Spleen (tissue), 11 donors: ENCODE results near the gene LSG1. TPM values are rescaled to one million over a fixed set of nuclear protein-coding genes. Genes with fewer than 3 reads are reported as not detected.

Source experiments
- DNase-seq: peaks from one replicate; pipeline ENCODE4 v3.0.0-alpha.2; 2020
- H3K27ac ChIP-seq, 8 donors: fragments of 200-600 bp; sonication (generic) in 7 of 8; 1 replicate in 4 of 8; 2 replicates in 4 of 8; pipeline versions ENCODE4 v1.5.0 to v1.8.0; 2016 to 2021; ENCODE audit warnings: inconsistent platforms in 4 of 8, mild to moderate bottlenecking in 4 of 8, moderate library complexity in 1 of 8
- H3K27me3 ChIP-seq, 7 donors: fragments of 200-600 bp; sonication (generic) in 6 of 7; replicated peaks in 1 of 7; 1 replicate in 4 of 7; 2 replicates in 3 of 7; pipeline versions ENCODE4 v1.5.0 to v1.8.0; 2016 to 2021; ENCODE audit warnings: inconsistent platforms in 3 of 7, mild to moderate bottlenecking in 1 of 7
- H3K36me3 ChIP-seq, 6 donors: fragments of 200-600 bp; sonication (generic) in 5 of 6; 1 replicate in 4 of 6; 2 replicates in 2 of 6; pipeline versions ENCODE4 v1.5.0 to v1.8.0; 2016 to 2021; ENCODE audit warnings: inconsistent platforms in 2 of 6
- H3K4me1 ChIP-seq, 6 donors: fragments of 200-600 bp; sonication (generic) in 5 of 6; 1 replicate in 3 of 6; 2 replicates in 3 of 6; pipeline versions ENCODE4 v1.5.0 to v1.8.0; 2016 to 2021; ENCODE audit warnings: inconsistent platforms in 3 of 6
- H3K4me3 ChIP-seq, 8 donors: fragments of 200-600 bp; sonication (generic) in 7 of 8; 1 replicate in 4 of 8; 2 replicates in 4 of 8; pipeline versions ENCODE4 v1.5.0 to v1.8.0; 2016 to 2021; ENCODE audit warnings: inconsistent platforms in 4 of 8, mild to moderate bottlenecking in 4 of 8, moderate library complexity in 2 of 8
- H3K9me3 ChIP-seq, 8 donors: fragments of 200-600 bp; sonication (generic) in 7 of 8; 1 replicate in 4 of 8; 2 replicates in 4 of 8; pipeline versions ENCODE4 v1.5.0 to v1.8.0; 2016 to 2021; ENCODE audit warnings: inconsistent platforms in 4 of 8
- POLR2A ChIP-seq, 3 donors: fragments of 450-650 bp; IDR thresholded peaks; one replicate each; pipeline ENCODE4 v1.5.1; 2017; ENCODE audit warnings: antibody characterized with exemption in 3 of 3, mild to moderate bottlenecking in 1 of 3
- POLR2AphosphoS5 ChIP-seq, 3 donors: sonication (generic); formaldehyde crosslinking; IDR thresholded peaks; one replicate each; pipeline ENCODE4 v1.5.1; 2017; ENCODE audit warnings: antibody characterized with exemption in 3 of 3
- WGBS, 5 donors: extraction: QIAGEN DNeasy Blood & Tissue Kit in 3 of 5; methylation state at CpG; one replicate each; pipeline versions ENCODE4 v1.1.5 to v1.1.7; 2013 to 2018; 5-methylcytosine and 5-hydroxymethylcytosine counted together
- intact Hi-C: fragments of 100-400 bp; cut with DNase I; formaldehyde crosslinking; loops from one replicate; pipeline ENCODE4 v1.15.0; 2023; ENCODE audit warnings: low total_unique reads
- polyA plus RNA-seq, 3 donors: library from polyadenylated mRNA; stranded (reverse); fragments of 200-250 nt; gene quantifications; one replicate each; pipeline ENCODE4 v1.2.1, GENCODE V29; 2013
- total RNA-seq, 7 donors: library from RNA; depleted of rRNA in 3 of 7; stranded (reverse); fragments of >200 nt in 3 of 7; fragmentation: NEBNext Ultra II Directional in 4 of 7; extraction: Animal tissue kit (Norgen Biotek cat#: 25700) in 4 of 7; gene quantifications; one replicate each; pipeline versions ENCODE4 v1.1.0 to v1.2.1, GENCODE V29; 2016 to 2021
- TF ChIP-seq, protein P1 (sequence below), 11 experiments: fragments of 200-600 bp in 7 of 11; fragments of 450-650 bp in 4 of 11; sonication (generic) in 4 of 11; IDR thresholded peaks in 8 of 11; conservative IDR thresholded peaks in 3 of 11; 1 replicate in 7 of 11; 2 replicates in 4 of 11; pipeline versions ENCODE4 v1.4.0 to v1.8.0; 2016 to 2021; ENCODE audit warnings: antibody characterized with exemption in 11 of 11, inconsistent platforms in 4 of 11, mild to moderate bottlenecking in 1 of 11
- donor health status: healthy with polysubstance abuse.
- donor health status: DM: no; HTN: no; CAD: no; lungs with moderate emphysema.
- donor health status: DM: no; HTN: no; CAD: no.
- donor health status: Bipolar disorder and iron deficiency.
- donor health status: healthy.
- donor health status: DM: no; HTN: no; CAD: no.
- donor health status: DM: yes; HTN: yes; CAD: no.

The LSG1 gene
- total and polyA plus RNA-seq, 10 donors, result 10.8 to 58.0 (median 35.7) TPM

DNA sequence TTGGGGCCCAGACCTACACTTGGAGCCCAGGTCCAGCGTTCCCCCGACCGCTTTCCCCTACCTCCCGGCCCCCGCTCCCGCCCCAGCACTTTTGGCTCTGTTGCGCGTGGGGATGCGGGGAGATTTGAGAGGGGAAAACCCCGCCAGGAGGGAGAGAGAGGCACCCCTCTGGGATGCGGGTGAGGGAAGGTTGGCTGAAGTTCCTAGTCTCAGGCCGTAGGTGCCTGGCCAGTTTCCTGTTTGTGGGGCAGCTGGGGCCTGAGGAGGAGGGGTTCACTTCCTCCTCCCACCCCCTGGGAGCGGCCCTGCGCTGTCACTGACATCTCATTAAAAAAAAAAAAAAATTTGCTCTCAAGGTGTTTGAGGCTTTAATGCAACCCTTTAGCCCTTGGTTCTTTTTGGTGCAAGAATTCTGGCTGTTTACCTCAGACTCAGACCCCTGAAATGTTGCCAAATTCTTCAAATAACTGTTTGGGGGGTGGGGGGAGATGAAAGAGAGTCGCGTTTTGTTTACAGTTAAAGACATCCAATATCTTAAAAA, 16.3 kb upstream of the LSG1 start:
- TF ChIP-seq, protein P1, sequence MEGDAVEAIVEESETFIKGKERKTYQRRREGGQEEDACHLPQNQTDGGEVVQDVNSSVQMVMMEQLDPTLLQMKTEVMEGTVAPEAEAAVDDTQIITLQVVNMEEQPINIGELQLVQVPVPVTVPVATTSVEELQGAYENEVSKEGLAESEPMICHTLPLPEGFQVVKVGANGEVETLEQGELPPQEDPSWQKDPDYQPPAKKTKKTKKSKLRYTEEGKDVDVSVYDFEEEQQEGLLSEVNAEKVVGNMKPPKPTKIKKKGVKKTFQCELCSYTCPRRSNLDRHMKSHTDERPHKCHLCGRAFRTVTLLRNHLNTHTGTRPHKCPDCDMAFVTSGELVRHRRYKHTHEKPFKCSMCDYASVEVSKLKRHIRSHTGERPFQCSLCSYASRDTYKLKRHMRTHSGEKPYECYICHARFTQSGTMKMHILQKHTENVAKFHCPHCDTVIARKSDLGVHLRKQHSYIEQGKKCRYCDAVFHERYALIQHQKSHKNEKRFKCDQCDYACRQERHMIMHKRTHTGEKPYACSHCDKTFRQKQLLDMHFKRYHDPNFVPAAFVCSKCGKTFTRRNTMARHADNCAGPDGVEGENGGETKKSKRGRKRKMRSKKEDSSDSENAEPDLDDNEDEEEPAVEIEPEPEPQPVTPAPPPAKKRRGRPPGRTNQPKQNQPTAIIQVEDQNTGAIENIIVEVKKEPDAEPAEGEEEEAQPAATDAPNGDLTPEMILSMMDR (IDR thresholded peaks at IDR 0.05 in 8 of 11, conservative IDR thresholded peaks at IDR 0.05 in 3 of 11), result no peak
- TF ChIP-seq POLR2AphosphoS5 (IDR thresholded peaks at IDR 0.05) (peak; percentile 2 to 56 (median 44)), POLR2A (IDR thresholded peaks at IDR 0.05) (no peak)
- intact Hi-C loops, result loop anchor here (10.0 kb wide), 1 partner anchor 267 kb away; no protein-coding TSS in a partner anchor
- peak overlapping the region; percentile 68 to 96 (median 89) for H3K4me3 ChIP-seq
- peaks cover 0 to 14% (median 0%) of the 10 kb centered on the region in 6 donors for H3K36me3 ChIP-seq
- H3K27me3 ChIP-seq, result peaks cover 0 to 11% (median 0%) of the 10 kb centered on the region in 7 donors
- peak overlapping the region; percentile 86 to 98 (median 92) for H3K27ac ChIP-seq
- peaks cover 33 to 96% (median 75%) of the 10 kb centered on the region in 6 donors for H3K4me1 ChIP-seq
- peak; percentile 90 for DNase-seq
- WGBS, 5 donors, result 3 to 10% (median 4%) methylated on average over 10 to 16 of the region's 16 CpGs
- no peaks in the 10 kb centered on the region for H3K9me3 ChIP-seq

DNA sequence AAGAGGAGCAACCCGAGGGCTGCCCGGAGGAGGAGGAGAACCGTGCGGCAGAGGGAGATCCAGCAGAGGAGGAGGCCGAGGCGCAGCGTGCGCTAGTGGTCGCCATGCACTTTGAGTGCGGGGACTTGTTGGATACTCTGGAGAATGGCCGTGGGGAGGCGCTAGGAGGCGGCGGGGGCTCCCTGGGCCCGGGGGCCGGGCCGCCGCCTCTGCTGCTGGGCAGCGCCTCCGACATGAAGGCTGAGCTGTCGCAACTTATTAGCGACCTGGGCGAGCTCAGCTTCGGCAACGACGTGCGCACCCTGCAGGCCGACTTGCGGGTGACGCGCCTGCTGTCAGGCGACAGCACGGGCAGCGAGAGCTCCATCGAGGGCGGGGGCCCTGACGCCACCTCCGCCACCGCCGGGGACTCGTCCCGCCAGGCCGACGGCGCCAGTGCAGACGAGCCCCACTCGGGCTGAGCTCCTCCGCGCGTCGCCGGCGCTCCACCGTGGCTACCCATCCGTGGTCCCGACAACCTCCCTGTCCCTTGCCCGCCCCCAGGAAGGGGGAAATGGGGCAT, 15.7 kb upstream of the LSG1 start:
- TF ChIP-seq POLR2A (IDR thresholded peaks at IDR 0.05) (peak in 1 of 3 donors; percentile 3), POLR2AphosphoS5 (IDR thresholded peaks at IDR 0.05) (peak; percentile 77 to 88 (median 86))
- TF ChIP-seq, protein P1 (IDR thresholded peaks at IDR 0.05 in 8 of 11, conservative IDR thresholded peaks at IDR 0.05 in 3 of 11), result peak in 9 of 11 experiments; percentile 20 to 70 (median 46)
- Histone ChIP-seq H3K9me3 (no peaks in the 10 kb centered on the region), H3K4me3 (peak overlapping the region; percentile 68 to 96 (median 89)), H3K27ac (peak overlapping the region; percentile 86 to 98 (median 92)), H3K27me3 (peaks cover 0 to 11% (median 0%) of the 10 kb centered on the region in 7 donors), H3K4me1 (peaks cover 36 to 96% (median 77%) of the 10 kb centered on the region in 6 donors), H3K36me3 (peaks cover 0 to 14% (median 0%) of the 10 kb centered on the region in 6 donors)
- intact Hi-C loops, result loop anchor here (10.0 kb wide), 1 partner anchor 267 kb away; no protein-coding TSS in a partner anchor
- peak; percentile 95 for DNase-seq
- 0 to 2% (median 1%) methylated on average over 38 to 57 of the region's 57 CpGs for WGBS, 5 donors

DNA sequence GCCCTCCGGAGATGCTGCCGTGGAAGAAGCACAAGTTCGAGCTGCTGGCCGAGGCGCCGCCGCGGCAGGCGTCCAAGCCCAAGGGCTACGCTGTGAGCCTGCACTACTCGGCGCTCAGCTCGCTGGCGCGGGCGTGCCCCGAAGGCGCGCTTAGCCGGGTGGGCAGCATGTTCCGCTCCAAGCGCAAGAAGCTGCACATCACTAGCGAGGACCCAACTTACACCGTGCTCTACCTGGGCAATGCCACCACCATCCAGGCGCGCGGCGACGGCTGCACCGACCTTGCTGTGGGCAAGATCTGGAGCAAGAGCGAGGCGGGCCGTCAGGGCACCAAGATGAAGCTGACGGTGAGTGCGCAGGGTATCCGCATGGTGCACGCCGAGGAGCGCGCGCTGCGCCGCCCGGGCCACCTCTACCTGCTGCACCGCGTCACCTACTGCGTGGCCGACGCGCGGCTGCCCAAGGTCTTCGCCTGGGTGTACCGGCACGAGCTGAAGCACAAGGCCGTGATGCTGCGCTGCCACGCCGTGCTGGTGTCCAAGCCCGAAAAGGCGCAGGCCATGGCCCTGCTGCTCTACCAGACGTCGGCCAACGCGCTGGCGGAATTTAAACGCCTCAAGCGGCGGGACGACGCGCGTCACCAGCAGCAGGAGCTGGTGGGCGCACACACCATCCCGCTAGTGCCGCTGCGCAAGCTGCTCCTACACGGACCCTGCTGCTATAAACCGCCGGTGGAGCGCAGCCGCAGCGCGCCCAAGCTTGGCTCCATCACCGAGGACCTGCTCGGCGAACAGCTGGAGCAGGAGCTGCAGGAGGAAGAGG, 15.0 kb upstream of the LSG1 start:
- Histone ChIP-seq H3K9me3 (no peaks in the 10 kb centered on the region), H3K4me3 (peak overlapping the region; percentile 68 to 96 (median 89)), H3K27ac (peak overlapping the region; percentile 86 to 98 (median 92)), H3K4me1 (peaks cover 40 to 96% (median 76%) of the 10 kb centered on the region in 6 donors), H3K36me3 (peaks cover 0 to 14% (median 0%) of the 10 kb centered on the region in 6 donors), H3K27me3 (peaks cover 0 to 11% (median 0%) of the 10 kb centered on the region in 7 donors)
- intact Hi-C loops, result loop anchor here (10.0 kb wide), 1 partner anchor 268 kb away; no protein-coding TSS in a partner anchor
- WGBS, 5 donors, result 3 to 11% (median 7%) methylated on average over 53 to 86 of the region's 86 CpGs
- peak; percentile 6 to 63 (median 21) for TF ChIP-seq POLR2AphosphoS5 (IDR thresholded peaks at IDR 0.05)
- no peak for TF ChIP-seq POLR2A (IDR thresholded peaks at IDR 0.05)
- DNase-seq, result peak; percentile 89

DNA sequence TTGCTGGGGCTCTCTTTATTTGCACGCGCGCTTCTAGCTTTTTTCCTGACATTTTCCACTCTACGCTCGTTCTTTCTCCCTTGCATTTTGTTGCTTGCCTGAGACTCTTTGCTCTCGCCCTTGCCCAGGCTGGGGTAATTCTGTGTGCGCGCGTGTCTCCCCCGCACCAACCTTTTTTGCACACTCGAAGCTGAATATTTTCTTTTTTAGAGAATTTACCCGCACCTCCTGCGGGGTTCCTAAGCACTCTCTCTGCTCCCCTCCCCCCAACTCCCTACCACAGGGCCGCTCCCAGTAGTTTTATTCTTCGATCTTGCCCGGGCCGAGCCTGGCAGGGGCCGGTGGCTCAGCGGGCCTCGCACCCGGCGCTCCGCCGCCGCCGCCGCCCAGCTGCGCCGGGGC, 14.4 kb upstream of the LSG1 start:
- peaks cover 40 to 92% (median 75%) of the 10 kb centered on the region in 6 donors for H3K4me1 ChIP-seq
- H3K9me3 ChIP-seq, result no peaks in the 10 kb centered on the region
- DNase-seq, result no peak

More for the DNA sequence above, 14.4 kb upstream of the LSG1 start:
- Histone ChIP-seq H3K36me3 (peaks cover 0 to 14% (median 0%) of the 10 kb centered on the region in 6 donors), H3K27me3 (peaks cover 0 to 11% (median 0%) of the 10 kb centered on the region in 7 donors), H3K4me3 (peak overlapping the region; percentile 68 to 96 (median 89)), H3K27ac (peak overlapping the region; percentile 86 to 98 (median 92))
- 0 to 2% (median 0%) methylated on average over 21 to 29 of the region's 29 CpGs for WGBS, 5 donors
- TF ChIP-seq POLR2AphosphoS5 (IDR thresholded peaks at IDR 0.05) (no peak), POLR2A (IDR thresholded peaks at IDR 0.05) (no peak)
- TF ChIP-seq, protein P1 (IDR thresholded peaks at IDR 0.05 in 8 of 11, conservative IDR thresholded peaks at IDR 0.05 in 3 of 11), result no peak
- intact Hi-C loops, result loop anchor here (10.0 kb wide), 1 partner anchor 268 kb away; no protein-coding TSS in a partner anchor
